Fibroblast of skin of right biceps (primary cell): ENCODE measurements around the gene DNAH17.
"Not testable (repeated sequence)": the region's sequence is repeated elsewhere in the genome, so short reads cannot be mapped to it uniquely, and the experiment has no call there.

Source experiments
- DNase-seq: peaks from one replicate; pipeline ENCODE4 v3.0.0-alpha.2; 2013

Gene DNAH17

GRCh38 chr17:78475211-78475610 is 102.0 kb downstream of the DNAH17 start:
- no peak for DNase-seq

- no peak for DNase-seq
Measured at GRCh38 chr17:78474614-78475146, 102.5 kb downstream of the DNAH17 start.

GRCh38 chr17:78473951-78474613 is 103.1 kb downstream of the DNAH17 start:
- DNase-seq = no peak

GRCh38 chr17:78472035-78472905 is 104.9 kb downstream of the DNAH17 start:
- DNase-seq = no peak

GRCh38 chr17:78471635-78472034 is 105.6 kb downstream of the DNAH17 start:
- no peak for DNase-seq

GRCh38 chr17:78469443-78469842 is 107.8 kb downstream of the DNAH17 start:
- DNase-seq = no peak

GRCh38 chr17:78468366-78468765 is 108.8 kb downstream of the DNAH17 start:
- DNase-seq = no peak

GRCh38 chr17:78466786-78467715 is 110.1 kb downstream of the DNAH17 start:
- no peak for DNase-seq

- DNase-seq = not testable (repeated sequence)
Measured at GRCh38 chr17:78466109-78466785, 110.9 kb downstream of the DNAH17 start.

- DNase-seq = no peak
Measured at GRCh38 chr17:78462148-78462547, 115.0 kb downstream of the DNAH17 start.

- no peak for DNase-seq
Measured at GRCh38 chr17:78461799-78462053, 115.5 kb downstream of the DNAH17 start.

GRCh38 chr17:78460951-78461798 is 116.0 kb downstream of the DNAH17 start:
- no peak for DNase-seq

- DNase-seq = no peak
Measured at GRCh38 chr17:78460176-78460675, 117.0 kb downstream of the DNAH17 start.

GRCh38 chr17:78459696-78460095 is 117.5 kb downstream of the DNAH17 start:
- no peak for DNase-seq

GRCh38 chr17:78458736-78459335 is 118.4 kb downstream of the DNAH17 start:
- DNase-seq = no peak

GRCh38 chr17:78458091-78458490 is 119.1 kb downstream of the DNAH17 start:
- DNase-seq = no peak

GRCh38 chr17:78454346-78454745 is 122.8 kb downstream of the DNAH17 start:
- no peak for DNase-seq

- no peak for DNase-seq
Measured at GRCh38 chr17:78451753-78452152, 125.4 kb downstream of the DNAH17 start.

GRCh38 chr17:78450696-78451345 is 126.4 kb downstream of the DNAH17 start:
- no peak for DNase-seq

GRCh38 chr17:78449983-78450595 is 127.1 kb downstream of the DNAH17 start:
- DNase-seq = no peak
